Measurements from ENCODE around the gene AFM. TPM values are rescaled to one million over a fixed set of nuclear protein-coding genes. Genes with fewer than 3 reads are reported as not detected.

The AFM gene
- total and polyA plus RNA-seq, 10 of the 15 experiments (the other 5 are each of a cell fraction or from before 2014, with no cell fraction given): not detected

DNA sequence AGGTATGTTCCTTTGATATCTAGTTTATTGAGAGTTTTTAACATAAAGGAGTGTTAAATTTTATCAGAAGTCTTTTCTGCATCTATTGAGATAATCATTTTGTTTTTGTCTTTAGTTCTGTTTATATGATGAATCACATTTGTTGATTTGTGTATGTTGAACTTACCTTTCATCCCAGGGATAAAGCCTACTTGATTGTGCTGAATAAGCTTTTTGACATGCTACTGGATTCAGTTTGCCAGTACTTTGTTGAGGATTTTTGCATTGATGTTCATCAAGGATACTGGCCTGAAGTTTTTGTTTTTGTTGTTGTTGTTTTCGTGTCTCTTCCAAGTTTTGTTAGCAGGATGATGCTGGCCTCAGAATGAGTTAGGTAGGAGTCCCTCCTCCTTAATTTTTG, 10.8 kb upstream of the AFM start:
- intact Hi-C loops (cut with micrococcal nuclease; ENCODE audit: unreplicated experiment) (no loop called here), in situ Hi-C loops (cut with MboI) (no loop called here)
- ATAC-seq (no peak), DNase-seq (ENCODE audit: low read depth, low spot score) (no peak), FAIRE-seq (no peak)
- WGBS (ENCODE audit: insufficient coverage, insufficient replicate concordance, low lambda C conversion rate, missing lambda C conversion rate): 0% methylated on average over 1 of the region's 1 CpG
- no peaks in the 10 kb centered on the region for H4K20me1 ChIP-seq (ENCODE audit: control insufficient read depth, insufficient read depth)
- no TSS peak for BruUV-seq (replicated peaks)
- H3K36me3 ChIP-seq (ENCODE audit: control insufficient read depth in 2 of 2, insufficient read depth in 2 of 2, low read length in 1 of 2): no peaks in the 10 kb centered on the region
- H3K9me3 ChIP-seq (replicated peaks; ENCODE audit: control insufficient read depth, insufficient read depth, low read length): no peaks in the 10 kb centered on the region; the same call in 2 of the 3 replicates
- H2AFZ ChIP-seq (ENCODE audit: control insufficient read depth, low read depth, low read length): no peak overlapping the region
- no peaks in the 10 kb centered on the region for H3K4me1 ChIP-seq (ENCODE audit: control insufficient read depth, insufficient read depth, low read length)
- no peaks in the 10 kb centered on the region for H3K27me3 ChIP-seq (replicated peaks in 1 of 2; ENCODE audit: control insufficient read depth in 2 of 2, insufficient read depth in 2 of 2, low read length in 1 of 2)
- H3K4me3 ChIP-seq: no peak overlapping the region
- no peaks in the 10 kb centered on the region for H3K79me2 ChIP-seq (ENCODE audit: control insufficient read depth, insufficient read depth, low read length)
- POLR2A ChIA-PET: no interaction called here
- RAD21 ChIA-PET (ENCODE audit: unreplicated experiment): no interaction called here
- no peak overlapping the region for H3K9ac ChIP-seq (ENCODE audit: control insufficient read depth, insufficient read depth, low read length)
- TF ChIP-seq IKZF1 (conservative IDR thresholded peaks at IDR 0.05) (no peak), MTA3 (IDR thresholded peaks at IDR 0.05; ENCODE audit: borderline replicate concordance, low read length) (no peak), STAT3 (IDR thresholded peaks at IDR 0.05; ENCODE audit: low read depth, low read length) (no peak), SMAD1 (IDR thresholded peaks at IDR 0.05; ENCODE audit: low read depth, partially characterized antibody) (no peak), NFYB (IDR thresholded peaks at IDR 0.05; ENCODE audit: insufficient read depth, low read depth, low read length) (no peak), NRF1 (conservative IDR thresholded peaks at IDR 0.05; ENCODE audit: low read depth, low read length) (no peak), CHD2 (IDR thresholded peaks at IDR 0.05; ENCODE audit: borderline replicate concordance, low read depth, low read length) (no peak), MYB (IDR thresholded peaks at IDR 0.05; ENCODE audit: borderline replicate concordance, low read depth, low read length) (no peak)
- TF ChIP-seq, protein P1, sequence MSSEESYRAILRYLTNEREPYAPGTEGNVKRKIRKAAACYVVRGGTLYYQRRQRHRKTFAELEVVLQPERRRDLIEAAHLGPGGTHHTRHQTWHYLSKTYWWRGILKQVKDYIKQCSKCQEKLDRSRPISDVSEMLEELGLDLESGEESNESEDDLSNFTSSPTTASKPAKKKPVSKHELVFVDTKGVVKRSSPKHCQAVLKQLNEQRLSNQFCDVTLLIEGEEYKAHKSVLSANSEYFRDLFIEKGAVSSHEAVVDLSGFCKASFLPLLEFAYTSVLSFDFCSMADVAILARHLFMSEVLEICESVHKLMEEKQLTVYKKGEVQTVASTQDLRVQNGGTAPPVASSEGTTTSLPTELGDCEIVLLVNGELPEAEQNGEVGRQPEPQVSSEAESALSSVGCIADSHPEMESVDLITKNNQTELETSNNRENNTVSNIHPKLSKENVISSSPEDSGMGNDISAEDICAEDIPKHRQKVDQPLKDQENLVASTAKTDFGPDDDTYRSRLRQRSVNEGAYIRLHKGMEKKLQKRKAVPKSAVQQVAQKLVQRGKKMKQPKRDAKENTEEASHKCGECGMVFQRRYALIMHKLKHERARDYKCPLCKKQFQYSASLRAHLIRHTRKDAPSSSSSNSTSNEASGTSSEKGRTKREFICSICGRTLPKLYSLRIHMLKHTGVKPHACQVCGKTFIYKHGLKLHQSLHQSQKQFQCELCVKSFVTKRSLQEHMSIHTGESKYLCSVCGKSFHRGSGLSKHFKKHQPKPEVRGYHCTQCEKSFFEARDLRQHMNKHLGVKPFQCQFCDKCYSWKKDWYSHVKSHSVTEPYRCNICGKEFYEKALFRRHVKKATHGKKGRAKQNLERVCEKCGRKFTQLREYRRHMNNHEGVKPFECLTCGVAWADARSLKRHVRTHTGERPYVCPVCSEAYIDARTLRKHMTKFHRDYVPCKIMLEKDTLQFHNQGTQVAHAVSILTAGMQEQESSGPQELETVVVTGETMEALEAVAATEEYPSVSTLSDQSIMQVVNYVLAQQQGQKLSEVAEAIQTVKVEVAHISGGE (CRISPR knock-in tag; IDR thresholded peaks at IDR 0.05): no peak
- TF ChIP-seq, protein P2, sequence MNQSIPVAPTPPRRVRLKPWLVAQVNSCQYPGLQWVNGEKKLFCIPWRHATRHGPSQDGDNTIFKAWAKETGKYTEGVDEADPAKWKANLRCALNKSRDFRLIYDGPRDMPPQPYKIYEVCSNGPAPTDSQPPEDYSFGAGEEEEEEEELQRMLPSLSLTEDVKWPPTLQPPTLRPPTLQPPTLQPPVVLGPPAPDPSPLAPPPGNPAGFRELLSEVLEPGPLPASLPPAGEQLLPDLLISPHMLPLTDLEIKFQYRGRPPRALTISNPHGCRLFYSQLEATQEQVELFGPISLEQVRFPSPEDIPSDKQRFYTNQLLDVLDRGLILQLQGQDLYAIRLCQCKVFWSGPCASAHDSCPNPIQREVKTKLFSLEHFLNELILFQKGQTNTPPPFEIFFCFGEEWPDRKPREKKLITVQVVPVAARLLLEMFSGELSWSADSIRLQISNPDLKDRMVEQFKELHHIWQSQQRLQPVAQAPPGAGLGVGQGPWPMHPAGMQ (IDR thresholded peaks at IDR 0.05; ENCODE audit: borderline replicate concordance): no peak
- H3K27ac ChIP-seq (ENCODE audit: control insufficient read depth, insufficient read depth): no peak overlapping the region
- H3K4me2 ChIP-seq (ENCODE audit: control insufficient read depth, insufficient read depth): no peak overlapping the region
- CTCF ChIA-PET: interaction anchor here (1.1 kb wide), 1 partner anchor 25 kb away, joined by 3 read pairs; no protein-coding TSS in a partner anchor
- SMC1A ChIA-PET (ENCODE audit: uncharacterized antibody, unreplicated experiment): no interaction called here
